Glomerular visceral epithelial cell (primary cell): Measurements from ENCODE around the gene TBC1D7.
A peak's percentile ranks its signal among the peaks of the same experiment; 100 is the strongest.
"Not testable (repeated sequence)": the region's sequence is repeated elsewhere in the genome, so short reads cannot be mapped to it uniquely, and the experiment has no call there.

Source experiments
- DNase-seq: peaks from one replicate; pipeline ENCODE4 v3.0.0-alpha.2; 2016; ENCODE audit errors: extremely low spot score

Gene TBC1D7

DNA sequence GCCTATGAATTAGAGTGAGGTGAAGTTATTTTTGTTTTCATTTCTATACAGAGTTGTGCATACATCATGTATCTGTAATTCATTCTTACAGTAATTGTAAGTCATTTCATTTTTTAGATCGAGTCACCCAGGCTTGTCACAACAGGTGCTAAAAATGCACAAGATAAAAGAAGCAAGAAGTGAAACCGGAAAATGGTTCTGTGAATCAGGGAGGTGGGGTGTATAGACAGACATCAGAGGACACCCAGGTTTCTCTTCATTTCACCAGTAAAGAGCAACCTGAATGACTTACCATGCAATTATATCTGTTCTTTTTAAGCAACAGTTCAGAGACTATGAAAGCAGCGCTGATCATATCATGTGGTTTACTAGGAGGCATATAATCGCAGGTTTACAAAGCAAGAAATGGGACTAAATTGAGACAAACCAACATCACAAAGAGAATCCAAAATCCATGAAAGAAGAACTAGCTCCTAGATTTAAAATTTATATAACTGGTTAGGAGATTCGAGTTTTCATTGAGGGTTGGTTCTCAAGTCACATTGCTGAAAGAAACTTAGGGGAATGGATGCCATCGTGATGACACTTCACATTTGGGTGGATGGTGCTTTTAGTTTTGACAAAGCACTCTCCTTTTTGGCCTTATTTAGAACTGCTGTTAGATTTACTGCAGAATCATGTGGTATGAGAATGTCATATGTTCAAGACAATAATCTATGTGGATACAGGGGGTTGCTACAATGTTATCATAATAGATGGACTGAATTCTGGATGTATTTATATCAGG, 27.9 kb upstream of the TBC1D7 start:
- no peak for DNase-seq

DNA sequence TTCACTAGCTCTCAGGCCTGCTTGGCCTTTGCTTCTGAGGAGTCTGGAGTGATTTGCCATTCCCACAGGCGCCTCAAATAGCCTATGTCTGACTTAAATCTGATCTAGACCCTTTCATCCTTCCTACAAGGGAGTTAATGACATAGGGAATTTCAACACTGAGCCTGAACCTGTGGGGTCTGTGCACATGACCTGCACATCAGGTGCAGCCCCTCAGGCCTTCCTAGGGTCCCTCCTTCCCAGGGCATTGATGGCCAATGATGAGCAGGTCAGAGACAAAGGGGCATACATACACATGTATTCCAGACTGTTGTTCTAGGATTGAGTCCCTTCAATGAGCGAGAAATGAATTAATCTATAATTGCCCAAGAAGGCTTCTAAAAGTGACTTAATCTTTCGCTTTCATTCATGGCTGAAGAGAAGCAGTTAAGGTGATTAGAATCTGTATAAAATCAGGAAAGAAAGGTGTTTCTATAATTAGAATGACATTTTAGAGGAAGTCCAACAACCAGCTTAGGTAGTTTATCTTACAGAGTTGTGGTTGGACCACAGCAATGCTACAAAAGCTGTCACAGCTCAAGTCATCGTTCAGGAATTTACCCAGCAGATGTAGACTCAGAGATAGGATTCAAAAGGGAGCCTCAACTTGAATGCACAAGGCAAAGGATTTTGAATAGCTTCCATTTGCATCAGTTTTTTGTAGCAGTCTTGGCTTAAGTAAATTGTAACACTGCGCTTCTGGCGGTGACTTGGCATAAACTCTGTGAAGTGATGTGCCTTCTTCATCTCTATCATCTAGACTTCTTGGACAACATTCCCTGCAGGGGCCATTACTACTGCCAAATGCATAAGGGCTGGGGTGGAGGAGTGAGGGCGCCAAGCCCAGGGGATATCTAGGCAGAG, 27.0 kb upstream of the TBC1D7 start:
- DNase-seq: peak; percentile 92

DNA sequence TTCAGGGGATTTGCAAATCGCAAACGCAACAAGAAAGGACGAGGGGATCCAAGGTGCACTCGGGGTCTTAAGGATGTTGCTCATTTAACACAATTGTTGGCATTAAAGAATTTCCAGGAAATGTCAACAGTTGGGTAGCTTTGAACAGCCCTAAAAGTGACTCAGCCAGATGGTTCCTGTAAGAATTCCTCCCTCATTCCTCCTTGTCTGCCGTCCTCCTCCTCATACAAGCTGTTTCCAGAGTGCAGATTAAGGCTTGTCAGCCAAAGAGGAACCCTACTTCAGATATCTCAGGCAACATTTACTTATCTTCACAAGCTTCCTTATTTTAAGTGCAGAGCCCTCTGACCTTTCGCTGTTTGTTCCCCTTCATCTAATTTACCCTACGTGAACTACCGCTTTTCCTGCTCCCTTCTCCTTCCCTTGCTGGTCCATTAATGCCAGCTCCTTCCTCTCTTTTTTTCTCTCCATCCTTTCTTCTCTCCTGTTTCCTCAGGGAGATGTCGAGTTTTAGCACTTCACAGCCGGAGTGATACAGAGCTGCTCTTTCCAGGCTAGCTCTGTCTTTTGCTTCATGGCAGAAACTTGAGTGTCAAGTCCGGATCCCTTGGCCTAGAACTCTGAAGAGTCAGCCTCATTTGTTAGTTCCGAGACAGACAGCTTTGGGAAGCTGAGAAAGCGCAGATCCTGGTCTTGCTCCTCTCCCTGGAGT, 26.1 kb upstream of the TBC1D7 start:
- DNase-seq: peak; percentile 63

GRCh38 chr6:13352165-13352564, 23.8 kb upstream of the TBC1D7 start:
- no peak for DNase-seq

DNA sequence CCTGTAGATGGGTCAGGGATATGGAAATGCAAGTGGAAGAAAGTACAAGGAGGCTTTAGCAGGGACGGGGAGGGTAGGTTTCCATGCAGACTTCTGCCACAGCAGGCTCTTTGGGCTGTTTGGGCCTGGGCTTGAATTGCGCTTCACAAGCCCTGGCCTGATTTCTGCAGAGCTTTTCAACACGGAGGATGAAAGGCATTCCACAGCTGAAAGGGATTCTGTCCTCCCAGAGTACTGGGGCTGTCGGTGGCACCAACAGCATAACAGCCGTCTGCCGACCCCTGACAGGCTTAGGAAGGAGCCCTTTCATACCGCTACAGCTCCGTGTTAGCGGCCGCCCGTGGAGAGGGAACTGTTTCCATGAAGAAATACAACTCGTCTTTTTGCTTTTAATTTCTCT, 22.9 kb upstream of the TBC1D7 start:
- no peak for DNase-seq

- no peak for DNase-seq
Measured at GRCh38 chr6:13349811-13350506, 21.6 kb upstream of the TBC1D7 start.

DNA sequence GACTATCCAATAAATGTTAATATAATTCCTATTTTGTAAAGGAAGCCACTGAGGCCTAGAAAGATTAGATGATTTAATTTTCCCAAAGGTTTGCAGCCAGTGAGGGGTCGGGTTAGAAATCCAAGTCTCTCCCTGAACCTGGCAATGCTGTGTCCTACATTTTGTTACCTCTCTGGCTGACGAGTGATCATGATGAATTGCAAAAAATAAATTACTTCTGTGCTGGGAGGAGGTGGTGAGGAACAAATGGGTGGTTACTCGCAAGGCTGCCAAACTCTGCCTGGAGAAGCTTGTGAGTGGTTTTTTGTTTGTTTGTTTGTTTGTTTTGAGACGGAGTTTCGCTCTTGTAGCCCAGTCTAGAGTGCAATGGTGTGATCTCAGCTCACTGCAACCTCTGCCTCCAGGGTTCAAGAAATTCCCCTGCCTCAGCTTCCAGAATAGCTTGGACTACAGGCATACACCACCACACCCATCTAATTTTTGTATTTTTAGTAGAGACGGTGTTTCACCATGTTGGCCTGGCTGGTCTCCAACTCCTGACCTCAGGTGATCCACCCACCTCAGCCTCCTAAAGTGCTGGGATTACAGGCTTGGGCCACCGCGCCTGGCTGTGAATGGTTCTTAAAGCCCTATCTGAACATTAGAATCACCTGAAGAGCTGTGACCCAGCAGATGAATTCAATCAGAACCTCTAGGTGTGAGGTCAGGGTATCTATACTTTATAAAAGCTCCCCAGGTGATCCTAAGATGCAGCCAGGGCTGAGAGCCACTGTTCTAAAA, 20.2 kb upstream of the TBC1D7 start:
- no peak for DNase-seq

DNA sequence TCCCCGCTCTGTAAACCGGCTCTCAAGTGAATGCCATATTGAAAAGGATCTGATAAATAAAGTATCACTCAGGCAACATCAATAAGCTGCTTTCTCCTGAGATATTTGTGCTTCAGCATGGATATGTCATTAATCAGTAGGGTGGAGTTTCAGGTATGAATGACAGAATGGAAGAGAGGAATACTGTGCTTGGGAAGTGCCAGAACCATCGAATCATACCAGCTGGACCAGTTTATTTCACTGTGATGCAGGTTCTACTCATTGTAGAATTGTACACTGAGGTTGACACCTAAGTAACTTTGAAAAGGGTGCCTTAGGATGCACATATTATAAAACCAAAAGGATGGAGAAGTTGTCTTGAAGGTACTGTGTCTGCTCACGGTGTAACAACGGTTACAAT, 17.9 kb upstream of the TBC1D7 start:
- no peak for DNase-seq

DNA sequence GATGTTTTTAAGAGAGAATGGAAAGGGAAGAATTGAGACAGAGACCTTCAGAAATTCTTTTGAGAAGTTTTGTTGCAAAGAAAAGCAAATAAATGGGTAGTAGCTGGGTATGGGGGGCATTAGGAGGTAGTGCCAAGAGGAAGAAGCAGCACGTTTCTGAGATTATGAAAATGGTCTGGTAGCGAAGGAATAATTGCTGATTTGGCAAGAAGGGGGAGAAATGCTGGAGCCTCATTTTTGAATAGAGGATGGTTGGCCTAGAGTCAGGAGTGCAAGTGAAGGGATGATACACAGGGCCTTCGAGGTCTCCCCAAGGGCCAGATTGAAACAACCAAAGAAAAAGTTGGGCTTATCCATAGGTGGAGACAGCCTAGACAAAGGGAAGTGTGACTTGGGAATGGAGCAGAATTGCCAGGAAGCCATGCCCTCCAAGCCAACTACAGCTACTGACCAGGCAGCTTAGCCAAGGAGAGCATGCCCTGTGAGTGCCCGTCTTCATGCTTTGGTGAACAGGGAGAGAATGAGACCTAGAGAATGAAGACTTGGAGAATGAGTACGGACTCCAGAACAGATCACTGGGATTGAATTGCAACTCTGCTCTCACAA, 14.2 kb upstream of the TBC1D7 start:
- no peak for DNase-seq

GRCh38 chr6:13339863-13340630, 11.7 kb upstream of the TBC1D7 start:
- no peak for DNase-seq

GRCh38 chr6:13338038-13338437, 9.7 kb upstream of the TBC1D7 start:
- DNase-seq: no peak

DNA sequence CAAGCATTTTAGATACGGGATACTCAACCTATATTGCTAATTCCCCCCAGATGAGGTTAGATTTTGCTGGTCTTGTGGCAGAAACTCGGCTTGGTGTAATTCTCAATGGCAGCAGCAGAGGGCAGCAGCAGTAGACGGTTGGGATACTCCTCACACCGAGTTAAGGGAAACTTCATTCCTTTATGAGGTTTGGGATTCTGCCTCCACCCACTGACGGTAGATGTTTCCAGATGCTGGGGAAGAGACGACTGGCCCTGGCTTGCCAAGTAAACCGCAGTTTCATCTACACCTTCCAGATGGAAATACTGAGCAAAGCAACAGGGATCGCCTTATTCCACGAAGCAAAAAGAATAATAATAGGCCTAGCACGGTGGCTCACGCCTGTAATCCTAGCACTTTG, 8.2 kb upstream of the TBC1D7 start:
- peak; percentile 86 for DNase-seq

- DNase-seq: no peak
Measured at GRCh38 chr6:13334953-13335352, 6.6 kb upstream of the TBC1D7 start.

GRCh38 chr6:13332349-13332706, 4.0 kb upstream of the TBC1D7 start:
- DNase-seq: no peak

- DNase-seq: peak; percentile 26
Measured at GRCh38 chr6:13331516-13332348, 3.4 kb upstream of the TBC1D7 start.

DNA sequence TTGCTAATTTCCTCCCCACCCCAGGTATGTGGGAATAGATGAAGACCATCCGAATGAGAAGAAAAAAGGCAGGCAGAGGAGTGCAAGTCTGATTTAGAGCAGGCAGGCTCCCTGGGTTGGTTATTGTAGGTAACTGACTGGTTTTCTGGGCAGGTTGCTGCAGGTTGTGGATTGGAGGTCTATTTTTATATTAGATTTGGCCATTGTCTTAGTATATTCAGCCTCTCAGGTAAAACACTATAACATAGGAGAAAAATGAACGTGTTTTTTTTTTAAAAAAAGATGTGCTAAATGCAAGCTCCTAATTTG, 492 bp upstream of the TBC1D7 start:
- DNase-seq: no peak

GRCh38 chr6:13327691-13328075, 654 bp downstream of the TBC1D7 start:
- peak; percentile 11 for DNase-seq

DNA sequence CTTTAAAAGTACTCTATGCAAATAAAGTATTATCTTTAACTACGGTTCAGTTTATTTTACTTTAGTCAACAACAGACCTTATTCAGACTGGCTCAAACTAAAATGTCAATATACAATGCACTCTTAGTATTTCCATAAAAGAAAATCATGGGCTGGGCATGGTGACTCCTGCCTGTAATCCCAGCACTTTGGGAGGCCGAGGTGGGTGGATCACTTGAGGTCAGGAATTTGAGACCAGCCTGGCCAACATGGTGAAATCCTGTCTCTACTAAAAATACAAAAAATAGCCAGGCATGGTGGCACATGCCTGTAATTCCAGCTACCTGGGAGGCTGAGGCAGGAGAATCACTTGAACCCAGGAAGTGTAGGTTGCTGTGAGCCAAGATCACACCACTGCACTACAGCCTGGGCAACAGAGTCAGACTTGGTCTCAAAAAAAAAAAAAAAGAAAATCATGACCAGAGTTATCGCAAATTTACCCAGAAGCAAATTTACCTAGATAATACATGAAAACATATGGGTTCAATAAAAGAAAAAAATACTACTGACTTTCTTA, 2.2 kb downstream of the TBC1D7 start:
- not testable (repeated sequence) for DNase-seq
